ENCODE results near the gene ERBIN. TPM values are rescaled to one million over a fixed set of nuclear protein-coding genes. Genes with fewer than 3 reads are reported as not detected.

The ERBIN gene
- polyA plus RNA-seq, 2 of the 4 experiments (the other 2 are of a cell fraction) = 24.3 to 57.7 TPM

GRCh38 chr5:65938256-65938655 is 11.9 kb downstream of the ERBIN start:
- TF ChIP-seq, protein P1, sequence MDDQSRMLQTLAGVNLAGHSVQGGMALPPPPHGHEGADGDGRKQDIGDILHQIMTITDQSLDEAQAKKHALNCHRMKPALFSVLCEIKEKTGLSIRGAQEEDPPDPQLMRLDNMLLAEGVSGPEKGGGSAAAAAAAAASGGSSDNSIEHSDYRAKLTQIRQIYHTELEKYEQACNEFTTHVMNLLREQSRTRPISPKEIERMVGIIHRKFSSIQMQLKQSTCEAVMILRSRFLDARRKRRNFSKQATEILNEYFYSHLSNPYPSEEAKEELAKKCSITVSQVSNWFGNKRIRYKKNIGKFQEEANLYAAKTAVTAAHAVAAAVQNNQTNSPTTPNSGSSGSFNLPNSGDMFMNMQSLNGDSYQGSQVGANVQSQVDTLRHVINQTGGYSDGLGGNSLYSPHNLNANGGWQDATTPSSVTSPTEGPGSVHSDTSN (IDR thresholded peaks at IDR 0.05) = no peak
- no peak for TF ChIP-seq HOXB13 (CRISPR knock-in tag; IDR thresholded peaks at IDR 0.05; ENCODE audit: low read depth)
- TF ChIP-seq PHF8 (IDR thresholded peaks at IDR 0.05; ENCODE audit: borderline replicate concordance, low read depth) = no peak
- no peak for TF ChIP-seq HOXB5 (CRISPR knock-in tag; IDR thresholded peaks at IDR 0.05)
- no peak for FAIRE-seq
- ChIA-PET POLR2A (no interaction called here), CTCF (no interaction called here)
- no peak for ATAC-seq
- Histone ChIP-seq H3K4me1 (peaks cover 36% of the 10 kb centered on the region), H3K27ac (no peak overlapping the region), H3K4me3 (no peak overlapping the region), H3K4me2 (no peak overlapping the region), H3K9me3 (no peaks in the 10 kb centered on the region)
- WGBS (ENCODE audit: missing lambda C conversion rate) = 93% methylated on average over 5 of the region's 5 CpGs
- DNase-seq (ENCODE audit: low read depth in 1 of 2, low spot score in 1 of 2) = no peak

GRCh38 chr5:65943771-65944170 is 17.4 kb downstream of the ERBIN start:
- 92% methylated on average over 5 of the region's 5 CpGs for WGBS (ENCODE audit: missing lambda C conversion rate)
- no peaks in the 10 kb centered on the region for H3K9me3 ChIP-seq
- TF ChIP-seq JUNB (IDR thresholded peaks at IDR 0.05) (no peak), EHF (CRISPR knock-in tag; IDR thresholded peaks at IDR 0.05) (no peak), EHMT2 (IDR thresholded peaks at IDR 0.05; ENCODE audit: low read depth) (no peak), HOXA7 (CRISPR knock-in tag; IDR thresholded peaks at IDR 0.05) (no peak), MAZ (IDR thresholded peaks at IDR 0.05; ENCODE audit: borderline replicate concordance, low read depth, low read length) (no peak), RNF2 (IDR thresholded peaks at IDR 0.05; ENCODE audit: borderline replicate concordance, low read depth) (no peak), ZC3H11A (IDR thresholded peaks at IDR 0.05) (no peak), CEBPB (IDR thresholded peaks at IDR 0.05) (no peak), ESRRA (IDR thresholded peaks at IDR 0.05; ENCODE audit: borderline replicate concordance, low read length) (no peak), PHF8 (IDR thresholded peaks at IDR 0.05; ENCODE audit: borderline replicate concordance, low read depth) (no peak), ZNF302 (CRISPR knock-in tag; IDR thresholded peaks at IDR 0.05) (no peak), CBX8 (IDR thresholded peaks at IDR 0.05) (no peak), CHD2 (IDR thresholded peaks at IDR 0.05; ENCODE audit: low read length, partially characterized antibody) (no peak), HOXB5 (CRISPR knock-in tag; IDR thresholded peaks at IDR 0.05) (no peak), NPAS2 (CRISPR knock-in tag; IDR thresholded peaks at IDR 0.05; ENCODE audit: borderline replicate concordance) (no peak), ZSCAN20 (CRISPR knock-in tag; IDR thresholded peaks at IDR 0.05) (no peak), RARB (CRISPR knock-in tag; IDR thresholded peaks at IDR 0.05) (no peak), MYC (IDR thresholded peaks at IDR 0.05; ENCODE audit: borderline replicate concordance, low read length) (no peak)
- TF ChIP-seq, protein P2, sequence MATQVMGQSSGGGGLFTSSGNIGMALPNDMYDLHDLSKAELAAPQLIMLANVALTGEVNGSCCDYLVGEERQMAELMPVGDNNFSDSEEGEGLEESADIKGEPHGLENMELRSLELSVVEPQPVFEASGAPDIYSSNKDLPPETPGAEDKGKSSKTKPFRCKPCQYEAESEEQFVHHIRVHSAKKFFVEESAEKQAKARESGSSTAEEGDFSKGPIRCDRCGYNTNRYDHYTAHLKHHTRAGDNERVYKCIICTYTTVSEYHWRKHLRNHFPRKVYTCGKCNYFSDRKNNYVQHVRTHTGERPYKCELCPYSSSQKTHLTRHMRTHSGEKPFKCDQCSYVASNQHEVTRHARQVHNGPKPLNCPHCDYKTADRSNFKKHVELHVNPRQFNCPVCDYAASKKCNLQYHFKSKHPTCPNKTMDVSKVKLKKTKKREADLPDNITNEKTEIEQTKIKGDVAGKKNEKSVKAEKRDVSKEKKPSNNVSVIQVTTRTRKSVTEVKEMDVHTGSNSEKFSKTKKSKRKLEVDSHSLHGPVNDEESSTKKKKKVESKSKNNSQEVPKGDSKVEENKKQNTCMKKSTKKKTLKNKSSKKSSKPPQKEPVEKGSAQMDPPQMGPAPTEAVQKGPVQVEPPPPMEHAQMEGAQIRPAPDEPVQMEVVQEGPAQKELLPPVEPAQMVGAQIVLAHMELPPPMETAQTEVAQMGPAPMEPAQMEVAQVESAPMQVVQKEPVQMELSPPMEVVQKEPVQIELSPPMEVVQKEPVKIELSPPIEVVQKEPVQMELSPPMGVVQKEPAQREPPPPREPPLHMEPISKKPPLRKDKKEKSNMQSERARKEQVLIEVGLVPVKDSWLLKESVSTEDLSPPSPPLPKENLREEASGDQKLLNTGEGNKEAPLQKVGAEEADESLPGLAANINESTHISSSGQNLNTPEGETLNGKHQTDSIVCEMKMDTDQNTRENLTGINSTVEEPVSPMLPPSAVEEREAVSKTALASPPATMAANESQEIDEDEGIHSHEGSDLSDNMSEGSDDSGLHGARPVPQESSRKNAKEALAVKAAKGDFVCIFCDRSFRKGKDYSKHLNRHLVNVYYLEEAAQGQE (IDR thresholded peaks at IDR 0.05) = no peak
- TF ChIP-seq, protein P1 (IDR thresholded peaks at IDR 0.05) = no peak
- no peak for FAIRE-seq
- no peak overlapping the region for H3K4me3 ChIP-seq
- POLR2A ChIA-PET = no interaction called here
- no peak overlapping the region for H3K4me2 ChIP-seq
- no peaks in the 10 kb centered on the region for H3K4me1 ChIP-seq
- CTCF ChIA-PET = interaction anchor here (0.6 kb wide), 1 partner anchor 81 kb away, joined by 3 read pairs; no protein-coding TSS in a partner anchor
- DNase-seq (ENCODE audit: low read depth in 1 of 2, low spot score in 1 of 2) = no peak
- ATAC-seq = no peak
- H3K27ac ChIP-seq = no peak overlapping the region

Data from A549 (cell line).